Activated CD4-positive, alpha-beta T cell treated with anti-CD3 and anti-CD28 coated beads, Interleukin-2, amount 50 U/mL, for 16 hours (primary cell): ENCODE measurements around the gene RBM38.
"Not testable (repeated sequence)": the region's sequence is repeated elsewhere in the genome, so short reads cannot be mapped to it uniquely, and the experiment has no call there.

ENCODE experiments used
- DNase-seq: peaks from one replicate; pipeline ENCODE4 v3.0.0-alpha.2; 2020

The RBM38 gene

DNA sequence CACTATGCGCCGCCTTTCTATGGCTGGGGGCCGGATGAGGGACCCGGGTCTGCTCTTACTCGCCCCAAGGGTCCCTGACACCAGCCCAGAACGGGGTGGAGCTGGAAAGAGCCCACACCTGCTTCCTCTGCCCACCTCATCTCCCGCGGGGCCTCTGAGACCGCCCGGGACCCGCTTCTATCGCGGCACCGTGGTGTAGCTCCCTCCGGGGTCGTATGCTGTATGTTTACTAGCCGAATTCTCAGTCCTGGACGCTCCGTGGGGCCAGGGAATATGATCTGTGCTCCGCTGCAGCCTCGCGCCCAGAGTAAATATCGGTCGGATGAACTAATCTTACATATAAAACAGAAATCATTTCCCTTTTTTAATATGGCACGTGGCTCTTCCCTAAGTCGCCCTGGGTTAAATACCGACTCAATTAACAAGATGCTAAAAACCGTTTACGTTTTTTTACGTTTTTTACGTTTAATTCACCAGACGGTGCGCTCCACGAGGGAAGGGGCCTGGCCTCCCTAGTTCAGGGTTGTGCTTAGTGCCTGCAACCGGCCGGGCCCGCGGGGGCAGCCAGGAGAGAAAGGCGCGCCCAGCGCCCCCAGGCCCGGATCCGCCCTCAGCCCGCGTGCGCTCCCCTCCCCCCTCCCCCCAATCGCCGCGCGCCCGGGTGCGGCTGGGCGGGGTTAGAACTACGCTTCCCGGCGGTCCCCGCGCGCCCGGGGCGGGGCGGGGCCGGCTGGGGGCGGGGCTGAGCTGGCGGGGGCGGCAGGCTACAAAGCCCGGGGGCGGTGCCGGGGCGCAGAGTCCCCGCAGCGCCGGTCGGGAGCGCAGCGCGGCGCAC is at the start of gene RBM38:
Gene RBM38 (plus strand): TSS at position 793 of the 835 bp plus-strand sequence. CDS start 186 bp downstream, outside the sequence.
- DNase-seq: peak; percentile 82

DNA sequence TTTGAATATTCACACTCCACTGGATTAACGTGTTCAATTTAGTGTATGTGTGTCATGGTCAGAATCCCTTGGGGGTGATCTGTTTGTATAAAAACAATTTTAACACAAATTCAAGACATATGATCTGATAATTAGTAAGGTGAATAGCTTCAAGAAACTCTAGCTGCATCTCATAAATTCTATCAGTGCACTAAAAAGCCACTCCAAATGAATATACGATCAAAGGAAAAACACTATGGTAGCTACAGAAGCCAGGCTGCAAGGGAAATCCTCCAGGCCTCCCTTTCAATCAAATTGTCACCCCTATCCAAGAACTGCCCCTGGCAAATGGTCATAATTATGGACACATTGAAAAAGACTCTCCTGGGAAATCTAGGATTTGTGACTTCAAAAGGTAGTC is 49.5 kb upstream of the RBM38 start:
- no peak for DNase-seq

DNA sequence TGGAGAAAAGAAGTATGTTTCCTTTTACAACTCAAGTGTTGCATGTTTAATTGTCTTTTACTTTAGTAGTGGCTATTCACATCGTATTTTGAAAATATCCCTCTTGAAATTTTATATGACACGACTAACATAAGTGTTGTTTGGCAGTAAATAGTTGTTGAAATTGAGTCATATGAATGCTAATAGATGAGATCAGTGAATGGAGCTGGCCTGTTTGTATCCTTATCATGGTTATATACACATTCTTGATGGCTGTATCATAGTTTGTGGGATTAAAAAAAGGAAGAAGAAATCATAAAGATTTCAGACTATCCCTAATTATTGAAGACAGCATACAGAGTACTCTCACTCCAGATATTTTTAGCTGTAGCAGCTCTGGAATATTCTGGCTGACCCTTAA is 48.4 kb upstream of the RBM38 start:
- DNase-seq: no peak

DNA sequence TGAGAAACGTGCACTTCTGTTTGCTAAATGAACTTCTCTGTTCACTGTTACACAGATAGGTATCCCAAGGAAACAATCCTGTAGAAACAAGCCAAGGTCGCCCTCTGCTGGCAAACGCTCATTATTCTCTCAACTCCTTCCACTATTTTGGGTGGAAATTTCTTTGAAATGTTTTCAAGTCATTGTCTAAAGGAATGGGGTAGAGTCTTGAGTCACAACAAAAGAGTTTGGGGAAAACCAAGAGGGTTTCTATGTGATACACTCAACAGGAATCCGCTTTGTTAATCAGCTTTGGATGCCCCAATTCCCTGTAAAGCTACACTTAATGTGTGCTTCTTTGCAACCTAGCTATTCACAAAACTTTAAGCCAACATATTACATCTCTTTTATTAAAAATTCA is 44.7 kb upstream of the RBM38 start:
- peak; percentile 63 for DNase-seq

DNA sequence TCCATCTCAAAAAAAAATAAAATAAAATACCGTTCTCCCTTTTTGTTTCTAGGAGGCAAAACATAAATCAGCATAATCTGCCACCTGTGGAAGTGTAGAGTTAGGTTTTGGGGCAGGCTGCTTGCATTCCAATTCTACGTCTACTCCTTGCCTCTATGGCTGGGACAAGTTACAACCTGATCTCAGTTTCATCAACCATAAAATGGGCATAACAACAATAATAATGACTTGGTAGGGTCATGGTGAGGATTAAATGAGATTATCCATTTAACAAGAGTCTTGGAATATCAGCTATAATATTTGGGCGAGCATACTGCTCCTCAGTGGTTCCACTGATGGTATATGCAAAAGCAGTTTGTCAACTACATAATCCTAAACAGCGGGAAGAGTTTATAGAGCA is 43.8 kb upstream of the RBM38 start:
- no peak for DNase-seq

DNA sequence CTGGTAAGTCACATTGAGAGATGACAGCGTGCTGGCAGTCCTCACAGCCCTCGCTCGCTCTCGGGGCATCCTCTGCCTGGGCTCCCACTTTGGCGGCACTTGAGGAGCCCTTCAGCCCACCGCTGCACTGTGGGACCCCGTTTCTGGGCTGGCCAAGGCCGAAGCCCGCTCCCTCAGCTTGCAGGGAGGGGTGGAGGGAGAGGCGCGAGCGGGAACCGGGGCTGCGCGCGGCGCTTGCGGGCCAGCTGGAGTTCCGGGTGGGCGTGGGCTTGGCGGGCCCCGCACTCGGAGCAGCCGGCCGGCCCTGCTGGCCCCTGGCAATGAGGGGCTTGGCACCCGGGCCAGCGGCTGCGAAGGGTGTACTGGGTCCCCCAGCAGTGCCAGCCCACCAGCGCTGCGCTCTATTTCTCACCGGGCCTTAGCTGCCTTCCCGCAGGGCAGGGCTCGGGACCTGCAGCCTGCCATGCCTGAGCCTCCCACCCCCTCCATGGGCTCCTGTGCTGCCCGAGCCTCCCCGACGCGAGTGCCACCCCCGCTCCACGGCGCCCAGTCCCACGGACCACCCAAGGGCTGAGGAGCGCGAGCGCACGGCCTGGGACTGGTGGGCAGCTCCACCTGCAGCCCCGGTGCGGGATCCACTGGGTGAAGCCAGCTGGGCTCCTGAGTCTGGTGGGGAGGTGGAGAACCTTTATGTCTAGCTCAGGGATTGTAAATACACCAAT is 42.8 kb upstream of the RBM38 start:
- not testable (repeated sequence) for DNase-seq

DNA sequence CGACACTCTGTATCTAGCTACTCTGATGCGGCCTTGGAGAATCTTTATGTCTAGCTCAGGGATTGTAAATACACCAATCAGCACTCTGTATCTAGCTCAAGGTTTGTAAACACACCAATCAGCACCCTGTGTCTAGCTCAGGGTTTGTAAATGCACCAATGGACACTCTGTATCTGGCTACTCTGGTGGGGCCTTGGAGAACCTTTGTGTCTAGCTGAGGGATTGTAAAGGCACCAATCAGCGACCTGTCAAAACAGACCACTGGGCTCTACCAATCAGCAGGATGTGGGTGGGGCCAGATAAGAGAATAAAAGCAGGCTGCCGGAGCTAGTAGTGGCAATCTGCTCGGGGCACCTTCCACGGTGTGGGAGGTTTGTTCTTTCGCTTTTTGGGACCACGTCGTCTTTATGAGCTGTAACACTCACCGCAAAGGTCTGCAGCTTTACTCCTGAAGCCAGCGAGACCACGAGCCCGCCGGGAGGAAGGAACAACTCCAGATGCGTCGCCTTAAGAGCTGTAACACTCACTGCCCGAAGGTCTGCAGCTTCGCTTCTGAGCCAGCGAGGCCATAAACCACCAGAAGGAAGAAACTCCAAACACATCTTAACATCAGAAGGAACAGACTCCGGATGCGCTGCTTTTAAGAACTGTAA is 42.1 kb upstream of the RBM38 start:
- not testable (repeated sequence) for DNase-seq

DNA sequence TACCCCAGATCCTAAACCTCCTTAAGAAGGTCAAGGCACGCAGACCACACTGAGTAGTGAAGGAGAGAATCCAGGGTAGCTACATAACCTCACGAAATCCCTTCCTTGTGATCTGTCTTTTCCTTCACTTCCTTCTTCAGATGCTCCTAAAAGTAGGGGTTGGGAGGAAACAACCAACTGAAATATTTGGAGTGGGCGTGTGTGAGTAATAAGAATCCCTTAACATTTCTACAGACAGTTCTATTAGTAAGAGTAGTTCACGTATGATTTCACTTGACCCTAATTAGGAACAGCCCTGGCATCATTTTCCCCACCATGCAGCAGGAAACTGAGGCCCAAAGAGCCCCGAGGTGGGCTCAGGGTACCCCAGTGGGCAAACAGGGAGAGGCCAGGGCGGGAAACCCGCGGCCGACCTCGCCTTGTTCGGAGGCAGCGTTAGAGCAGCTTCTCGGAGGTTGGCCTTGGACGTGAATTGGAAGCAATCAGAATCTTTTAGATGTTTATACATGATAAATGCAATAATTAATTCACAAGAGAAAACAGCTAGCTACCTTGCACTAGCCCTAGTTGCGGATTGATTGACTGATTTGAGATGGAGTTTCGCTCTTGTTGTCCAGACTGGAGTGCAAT is 41.0 kb upstream of the RBM38 start:
- no peak for DNase-seq

DNA sequence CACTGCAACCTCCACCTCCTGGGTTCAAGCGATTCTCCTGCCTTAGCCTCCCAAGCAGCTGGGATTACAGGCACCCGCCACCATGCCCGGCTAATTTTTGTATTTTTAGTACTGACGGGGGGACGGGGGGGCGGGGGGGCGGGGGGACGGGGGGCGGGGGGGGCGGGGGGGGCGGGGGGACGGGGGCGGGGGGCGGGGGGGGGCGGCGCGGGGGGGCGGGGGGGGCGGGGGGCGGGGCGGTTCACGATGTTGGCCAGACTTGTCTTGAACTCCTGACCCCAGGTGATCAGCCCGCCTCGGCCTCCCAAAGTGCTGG is 40.5 kb upstream of the RBM38 start:
- DNase-seq: not testable (repeated sequence)

DNA sequence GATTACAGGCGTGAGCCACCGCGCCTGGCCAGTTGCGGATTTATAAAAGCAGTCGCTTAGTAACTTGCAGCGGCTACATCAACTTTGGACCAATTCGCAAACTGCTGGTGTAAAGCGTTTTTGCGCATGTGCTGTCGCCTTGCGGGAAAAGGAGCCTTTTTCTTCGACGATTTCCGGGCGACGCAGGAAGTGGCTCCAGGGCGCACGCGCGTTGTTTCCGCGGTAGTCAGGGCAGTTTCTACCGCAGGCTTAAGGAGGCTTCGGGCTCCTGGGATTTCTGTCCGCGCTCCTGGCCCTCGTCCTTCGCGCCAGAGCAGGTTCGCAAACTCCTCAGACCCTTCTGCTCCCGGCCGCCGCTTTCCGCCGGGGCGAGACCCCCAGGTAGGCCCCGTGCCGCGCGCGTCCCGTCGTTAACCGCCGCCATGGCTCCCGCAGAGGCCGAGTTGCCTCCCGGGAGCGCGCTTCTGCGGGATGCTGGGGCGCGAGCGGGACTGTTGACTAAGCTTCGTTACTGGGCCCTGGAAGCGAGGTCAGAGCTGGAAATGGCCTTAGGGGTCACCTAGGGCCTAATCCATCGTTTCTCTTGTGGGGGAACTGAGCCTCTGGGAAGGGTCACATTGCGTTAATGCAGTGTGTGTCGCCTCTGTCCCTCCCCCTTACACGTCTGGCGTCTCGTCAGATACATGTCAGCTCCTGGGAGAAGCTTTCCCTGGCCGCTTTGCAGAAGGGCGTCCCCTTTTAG is 40.0 kb upstream of the RBM38 start, which contains the start of gene RAE1:
Gene RAE1 (plus strand): TSS at position 214 of the 742 bp plus-strand sequence. CDS start 2,784 bp downstream, outside the sequence.
- peak; percentile 90 for DNase-seq

DNA sequence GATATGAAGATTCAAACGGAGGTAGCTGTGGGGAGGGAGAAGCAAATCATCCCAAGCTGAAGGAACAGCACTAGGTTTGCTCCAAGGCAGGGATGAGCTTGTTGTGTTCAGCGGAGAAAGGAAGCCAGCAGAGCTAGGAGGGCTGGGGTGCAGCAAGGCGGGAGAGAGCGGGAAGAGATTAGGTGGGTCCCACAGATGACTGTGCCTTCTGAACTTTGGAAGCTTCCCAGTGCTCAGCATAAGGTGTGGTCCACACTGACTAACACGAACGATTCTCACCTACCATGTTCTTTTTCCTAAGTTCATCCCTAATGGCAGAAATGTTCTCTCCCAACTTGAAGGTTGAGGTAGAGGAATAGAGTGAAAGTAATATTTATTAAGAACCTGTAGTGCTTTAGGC is 38.9 kb upstream of the RBM38 start:
- no peak for DNase-seq

DNA sequence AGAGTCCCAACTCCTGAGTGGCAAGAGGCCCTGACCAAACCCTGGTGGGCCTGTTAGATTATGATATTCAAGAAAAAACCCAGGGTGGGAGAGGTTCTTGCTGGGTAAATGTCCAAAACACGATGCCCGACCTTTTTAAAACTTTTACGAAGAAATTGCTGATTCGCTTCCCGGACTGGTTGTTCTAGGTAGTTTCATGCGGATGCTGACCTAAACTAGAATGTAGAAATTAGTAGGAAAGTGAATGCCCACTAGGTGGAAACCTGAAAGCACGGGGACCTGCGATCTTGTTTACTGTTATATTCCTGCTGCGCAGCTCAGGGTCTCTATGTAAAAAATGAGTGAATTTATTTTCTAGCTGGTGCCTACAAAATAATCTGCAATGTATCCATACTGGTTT is 37.8 kb upstream of the RBM38 start:
- no peak for DNase-seq

DNA sequence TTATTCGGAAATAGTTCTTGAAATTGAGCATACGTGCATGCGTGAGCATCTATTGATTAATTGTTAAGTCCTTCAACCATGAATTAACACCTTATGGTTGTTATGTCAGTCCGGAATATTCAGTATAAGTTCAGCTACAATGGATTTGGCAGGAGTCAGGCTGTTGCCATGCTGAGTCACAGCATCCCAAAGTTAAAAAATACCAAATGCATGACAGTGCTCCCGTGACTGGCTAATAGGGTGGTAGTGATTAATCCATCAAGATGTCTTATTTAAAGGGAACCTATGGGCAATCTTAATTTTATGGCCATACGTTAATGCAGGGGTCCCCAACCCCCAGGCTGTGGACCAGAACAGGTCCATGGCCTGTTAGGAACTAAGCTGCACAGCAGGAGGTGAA is 29.7 kb upstream of the RBM38 start:
- DNase-seq: no peak

DNA sequence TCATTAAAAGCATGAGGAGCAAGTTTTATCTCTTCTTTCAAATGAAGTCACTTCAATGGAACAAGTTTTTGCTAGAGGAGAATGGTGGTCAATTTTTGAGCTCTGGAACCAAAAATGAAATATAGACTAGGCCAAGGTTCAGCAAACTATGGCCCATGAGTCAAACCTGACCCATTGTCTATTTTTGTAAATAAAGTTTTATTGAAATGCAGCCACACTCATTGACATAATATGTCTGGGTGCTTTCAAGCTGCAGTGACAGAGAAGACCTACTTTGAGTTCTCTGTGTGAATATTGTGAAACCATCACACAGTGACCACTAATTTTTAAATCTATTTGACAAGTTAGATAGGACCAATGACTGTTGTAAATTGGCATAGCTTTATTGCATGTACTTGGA is 26.7 kb upstream of the RBM38 start:
- DNase-seq: no peak

DNA sequence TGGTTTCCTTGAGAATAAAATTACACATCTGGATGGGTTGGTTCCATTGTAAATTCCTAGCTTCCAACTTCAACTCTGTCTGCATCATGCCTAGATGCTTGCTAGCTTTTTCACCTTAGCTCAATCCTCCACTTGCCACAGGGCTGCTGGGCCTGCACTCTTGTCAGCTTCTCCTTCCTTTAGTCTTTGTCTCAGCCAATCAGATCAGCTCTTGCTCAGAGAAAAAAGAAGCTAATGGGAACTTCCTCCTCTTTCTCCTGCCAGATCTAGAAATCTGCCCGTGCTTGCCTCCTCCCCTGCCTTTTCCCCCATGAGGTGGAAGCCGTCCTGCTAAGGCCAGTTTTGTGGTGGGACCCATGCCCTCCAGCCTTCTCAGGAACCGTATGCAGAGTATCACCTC is 21.6 kb upstream of the RBM38 start:
- DNase-seq: no peak

DNA sequence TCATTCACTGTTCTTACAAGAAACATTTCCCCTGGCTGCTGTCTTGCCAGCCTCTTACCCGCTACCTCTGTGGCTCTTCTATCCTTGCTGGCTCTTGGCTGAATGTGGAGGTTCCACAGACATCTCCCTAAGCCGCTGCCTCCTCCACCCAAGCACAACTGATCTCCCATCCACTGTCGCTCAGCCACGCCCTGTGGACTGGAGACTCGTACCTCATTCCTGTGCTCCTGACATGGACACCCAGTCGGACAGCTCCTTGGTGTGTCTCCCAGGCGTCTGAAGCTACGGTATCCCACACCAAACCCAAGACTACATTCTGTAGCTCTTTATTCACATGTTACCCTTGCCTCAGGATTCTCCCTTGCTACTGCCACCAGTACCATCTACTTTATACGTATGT is 20.9 kb upstream of the RBM38 start:
- no peak for DNase-seq

DNA sequence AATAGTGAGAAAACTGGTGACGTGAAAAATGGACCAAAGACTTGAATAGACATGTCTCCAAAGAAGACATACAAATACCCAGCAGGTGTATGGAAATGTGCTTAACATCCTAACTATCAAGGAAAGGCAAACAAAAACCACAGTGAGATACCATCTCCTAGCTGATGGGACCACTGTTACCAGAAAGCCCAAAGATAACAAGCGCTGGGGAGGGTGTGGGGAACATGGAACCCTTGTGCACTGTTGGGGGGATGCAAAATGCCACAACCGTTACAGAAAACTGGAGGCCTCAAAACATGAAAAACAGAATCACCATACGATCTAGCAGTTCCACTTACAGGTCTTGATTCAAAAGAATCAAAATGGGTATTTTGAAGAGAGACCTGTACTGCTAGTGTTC is 19.8 kb upstream of the RBM38 start:
- no peak for DNase-seq

DNA sequence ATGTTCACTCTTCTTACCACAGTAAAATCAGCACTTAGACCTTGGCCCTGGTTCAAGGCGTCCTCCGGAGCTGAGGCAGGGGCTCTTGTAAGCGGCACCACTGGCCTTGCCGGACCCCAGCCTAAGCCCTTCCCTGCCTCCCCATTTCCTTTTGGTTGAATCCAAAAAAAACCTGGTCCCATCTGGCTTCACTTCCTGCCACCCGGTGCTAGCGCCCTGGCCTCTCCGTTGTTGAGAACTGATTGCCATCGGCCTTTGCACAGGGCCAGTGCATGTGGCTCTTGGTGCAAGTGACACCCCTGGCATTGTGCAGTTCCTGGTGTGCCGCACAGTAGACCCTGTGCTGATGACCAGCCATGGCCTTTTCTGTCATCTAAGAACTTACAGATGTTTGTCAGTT is 19.0 kb upstream of the RBM38 start:
- no peak for DNase-seq

DNA sequence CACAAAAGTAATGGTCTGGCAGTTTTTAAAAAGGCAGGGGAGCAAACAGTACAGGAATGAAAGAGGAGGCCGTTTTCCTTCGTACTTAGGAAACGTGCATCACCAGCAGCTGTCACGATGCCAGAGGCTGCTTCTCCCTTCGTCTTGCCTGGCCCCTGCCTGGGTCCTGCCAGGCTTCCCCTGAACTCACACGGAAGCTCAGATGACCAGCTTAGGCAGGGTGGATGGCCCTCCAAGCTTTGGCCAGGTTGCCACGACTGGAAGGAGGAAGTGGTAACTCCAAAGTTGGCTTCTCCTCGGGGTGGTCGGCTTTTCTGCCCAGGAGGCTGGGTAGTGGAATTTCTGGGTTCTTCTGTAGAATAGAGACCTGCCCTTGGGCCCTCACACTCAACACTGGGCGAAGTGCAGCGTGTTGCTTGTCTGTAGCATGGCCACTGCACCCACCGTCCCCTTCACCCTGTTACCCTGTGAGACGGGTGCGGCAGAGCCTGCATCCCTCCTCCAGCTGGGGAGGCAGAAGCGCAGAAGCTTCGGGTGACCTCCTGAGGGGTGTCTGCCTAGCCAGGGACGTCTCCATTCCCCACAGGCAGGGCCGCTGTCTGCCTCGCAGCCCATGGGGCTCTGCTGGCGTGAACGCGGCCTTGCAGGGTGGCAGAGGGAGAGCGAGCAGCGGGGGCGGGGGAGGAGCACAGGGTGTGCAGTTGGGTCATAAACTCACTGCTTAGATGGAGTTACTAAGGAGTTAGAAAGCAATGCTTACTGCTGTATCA is 18.4 kb upstream of the RBM38 start:
- DNase-seq: no peak

DNA sequence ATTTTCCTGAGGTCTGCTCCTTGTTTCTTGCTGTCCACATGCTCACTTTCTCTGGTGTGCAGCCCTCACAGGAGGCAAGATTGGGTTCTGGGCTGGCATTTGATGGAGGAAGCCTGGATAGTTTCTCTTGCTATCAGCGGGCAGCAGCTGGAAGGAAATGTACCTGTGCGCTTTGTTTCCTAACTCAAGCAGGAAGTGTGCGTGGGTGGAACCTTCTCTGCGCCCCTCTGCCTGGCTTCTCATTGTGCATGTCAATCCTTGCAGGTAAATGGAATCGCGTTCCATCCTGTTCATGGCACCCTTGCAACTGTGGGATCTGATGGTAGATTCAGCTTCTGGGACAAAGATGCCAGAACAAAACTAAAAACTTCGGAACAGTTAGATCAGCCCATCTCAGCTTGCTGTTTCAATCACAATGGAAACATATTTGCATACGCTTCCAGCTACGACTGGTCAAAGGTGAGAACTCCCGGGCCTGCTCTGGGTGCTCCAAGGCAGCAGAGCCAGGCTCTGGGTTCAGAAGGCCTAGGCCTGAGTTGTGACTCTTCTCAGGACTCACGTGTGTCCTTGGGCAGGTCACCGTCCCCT is 16.8 kb upstream of the RBM38 start:
- DNase-seq: no peak

DNA sequence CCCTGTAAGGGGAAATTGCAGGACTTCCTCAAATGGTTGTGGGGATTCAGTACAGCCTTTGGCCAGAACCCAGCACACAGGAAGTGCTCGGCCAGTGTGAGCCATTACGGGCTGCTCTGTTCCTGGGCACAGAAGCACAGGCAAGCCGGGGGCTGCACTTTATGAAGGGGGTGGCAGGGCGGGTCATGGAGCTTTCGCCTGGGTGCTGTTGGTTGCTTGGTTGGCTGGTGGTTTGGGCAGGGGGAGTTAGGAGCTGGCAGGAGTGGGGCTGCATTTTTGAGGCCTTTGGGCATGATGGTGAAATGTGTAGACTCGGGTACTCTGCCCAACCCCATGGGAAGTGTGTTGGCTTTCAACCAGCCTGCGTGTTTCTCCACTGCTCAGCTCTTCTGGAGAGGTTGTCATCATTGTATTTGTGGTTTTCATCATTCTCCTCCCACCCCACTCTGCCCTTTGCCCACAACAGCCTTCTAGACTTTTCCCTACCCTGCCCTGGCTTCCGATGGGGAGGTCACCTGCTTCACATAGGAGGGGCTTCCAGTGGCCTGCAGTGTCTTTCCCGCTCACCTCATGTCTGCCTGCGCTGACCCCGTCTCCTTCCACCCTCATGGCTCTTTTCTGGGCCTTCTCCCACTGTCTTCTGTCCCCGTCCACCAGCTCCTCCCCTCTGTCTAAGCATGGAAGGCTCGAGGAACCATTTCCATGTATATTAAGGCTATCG is 16.1 kb upstream of the RBM38 start:
- no peak for DNase-seq
